Middle frontal gyrus (tissue), 1 donor: Measurements from ENCODE around the gene HLA-DQB1.

Source experiments
- DNase-seq: peaks from one replicate; pipeline ENCODE4 v3.0.0-alpha.2; 2015; ENCODE audit warnings: low spot score; ENCODE audit errors: extremely low spot score

Gene HLA-DQB1

DNA sequence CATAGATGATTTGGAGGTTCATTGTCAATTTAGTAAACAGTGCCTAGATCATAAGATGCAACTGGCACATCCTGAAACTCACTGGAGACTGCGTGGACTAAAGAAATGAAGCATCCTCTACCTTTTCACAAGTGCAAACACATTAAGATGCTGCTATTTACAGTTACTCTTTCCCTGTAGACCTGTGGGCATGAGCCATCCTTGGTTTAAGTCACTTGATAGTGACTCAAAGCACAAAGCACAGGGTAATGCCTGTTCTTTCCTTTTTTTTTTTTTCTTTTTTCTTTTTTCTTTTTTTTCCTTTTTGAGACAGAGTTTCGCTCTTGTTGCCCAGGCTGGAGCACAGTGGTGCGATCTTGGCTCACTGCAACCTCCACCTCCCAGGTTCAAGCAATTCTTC, 39.2 kb downstream of the HLA-DQB1 start:
- no peak for DNase-seq

DNA sequence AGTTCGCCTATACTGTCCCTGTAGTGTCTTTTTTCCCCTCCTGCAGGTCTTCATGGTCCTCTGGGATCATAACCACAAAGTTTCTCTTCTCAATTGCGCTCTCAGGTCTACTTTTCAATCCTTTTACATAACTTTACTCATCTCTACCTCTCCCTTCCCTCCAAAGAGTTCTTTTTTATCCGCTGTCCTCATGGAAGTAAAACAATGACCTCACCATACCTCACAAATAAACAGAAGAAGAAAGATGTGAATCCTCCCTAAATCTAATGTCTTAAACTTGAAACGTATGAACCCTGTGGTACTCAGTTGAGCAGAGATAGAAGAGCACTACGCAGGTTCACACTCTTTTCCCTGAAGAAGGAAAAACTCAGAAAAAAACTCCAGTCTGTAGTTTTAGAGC, 41.3 kb downstream of the HLA-DQB1 start:
- DNase-seq = no peak

DNA sequence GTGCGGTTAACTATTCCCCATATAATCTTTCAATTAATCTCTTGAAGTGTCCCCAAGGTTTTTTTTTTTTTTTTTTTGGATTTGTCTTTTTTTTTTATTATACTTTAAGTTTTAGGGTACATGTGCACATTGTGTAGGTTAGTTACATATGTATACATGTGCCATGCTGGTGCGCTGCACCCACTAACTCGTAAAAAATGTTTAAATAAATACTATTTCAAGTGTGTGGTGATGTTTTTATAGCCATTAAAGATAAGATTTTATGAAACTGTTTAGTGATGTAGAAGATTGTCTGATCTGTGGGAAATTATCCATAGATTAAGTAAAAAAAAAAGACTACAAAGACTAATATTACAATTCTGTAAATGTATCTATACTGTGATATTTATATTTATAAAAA, 41.9 kb downstream of the HLA-DQB1 start:
- no peak for DNase-seq

DNA sequence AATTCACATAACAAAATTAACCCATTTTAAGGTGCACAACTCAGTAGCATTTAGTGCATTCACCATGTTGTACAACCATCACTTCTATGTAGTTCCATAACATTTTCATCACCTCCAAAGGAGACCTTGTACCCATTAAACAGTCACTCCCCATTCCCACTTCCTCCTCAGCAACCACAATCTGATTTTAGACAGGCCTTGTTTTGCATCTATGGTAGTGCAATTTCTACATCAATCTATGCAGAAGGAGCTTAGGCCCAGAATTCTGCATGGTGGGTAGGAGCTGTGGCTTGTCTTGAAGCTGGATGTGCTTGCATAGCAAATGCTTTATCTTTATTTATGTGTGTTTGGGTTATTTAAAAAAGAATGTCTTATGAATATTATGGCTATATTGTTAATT, 42.8 kb downstream of the HLA-DQB1 start:
- no peak for DNase-seq

DNA sequence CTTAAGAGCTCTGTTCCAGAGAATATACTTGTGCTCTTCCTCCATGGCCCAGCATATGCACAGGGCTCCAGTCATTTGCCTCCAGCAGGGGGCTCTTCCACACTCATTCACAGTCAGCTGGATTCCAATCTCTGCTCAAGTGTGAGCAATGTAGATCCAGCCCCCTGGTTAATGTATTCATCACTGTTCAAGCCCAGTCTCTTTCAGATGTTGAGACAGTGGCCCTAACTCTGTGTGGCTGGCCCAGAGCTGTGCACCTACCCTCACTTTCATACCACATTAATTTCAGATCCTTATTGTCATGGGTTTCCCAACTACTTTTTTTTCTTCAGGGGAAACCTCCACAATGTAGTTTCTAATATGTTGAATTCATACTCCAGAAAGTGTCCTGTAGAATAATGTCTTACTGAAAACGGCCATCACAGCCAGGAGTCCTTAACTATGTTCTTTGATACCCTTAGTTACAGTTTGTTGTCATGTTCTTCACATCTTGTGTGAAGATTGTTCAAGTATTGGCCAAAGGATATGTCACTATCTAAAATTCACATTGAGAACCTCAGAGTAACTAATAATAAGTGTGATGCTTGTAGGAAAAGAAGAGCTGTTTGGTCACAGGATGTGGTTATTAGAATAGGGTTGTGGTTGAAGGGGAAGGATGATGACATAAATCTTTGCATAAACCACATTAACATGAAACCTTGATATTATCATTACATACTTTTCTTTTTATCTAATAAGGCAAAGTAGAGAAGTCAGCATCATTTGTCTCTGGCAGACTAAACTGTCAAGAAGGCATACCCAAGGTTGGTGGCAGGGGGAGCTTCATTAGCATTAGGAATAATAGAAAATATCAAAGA, 43.7 kb downstream of the HLA-DQB1 start:
- no peak for DNase-seq

DNA sequence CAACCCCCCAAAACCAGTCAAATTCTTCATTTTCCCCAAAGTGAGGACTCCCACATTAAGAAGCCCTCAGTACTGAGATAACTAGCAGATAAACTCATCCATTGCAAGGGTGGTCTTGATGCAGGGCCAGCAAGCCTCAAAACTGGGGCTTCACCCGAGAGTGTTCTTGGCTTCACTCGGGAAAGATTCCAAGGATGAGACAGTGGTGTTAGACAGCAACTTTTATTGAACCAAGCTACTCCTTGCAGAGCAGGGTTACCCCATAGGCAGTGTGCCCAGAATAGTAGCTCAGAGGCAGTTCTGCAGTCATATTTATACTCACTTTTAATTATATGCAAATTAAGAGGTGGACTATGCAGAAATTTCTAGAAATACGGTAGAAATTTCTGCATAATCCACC, 45.1 kb downstream of the HLA-DQB1 start:
- DNase-seq = no peak

DNA sequence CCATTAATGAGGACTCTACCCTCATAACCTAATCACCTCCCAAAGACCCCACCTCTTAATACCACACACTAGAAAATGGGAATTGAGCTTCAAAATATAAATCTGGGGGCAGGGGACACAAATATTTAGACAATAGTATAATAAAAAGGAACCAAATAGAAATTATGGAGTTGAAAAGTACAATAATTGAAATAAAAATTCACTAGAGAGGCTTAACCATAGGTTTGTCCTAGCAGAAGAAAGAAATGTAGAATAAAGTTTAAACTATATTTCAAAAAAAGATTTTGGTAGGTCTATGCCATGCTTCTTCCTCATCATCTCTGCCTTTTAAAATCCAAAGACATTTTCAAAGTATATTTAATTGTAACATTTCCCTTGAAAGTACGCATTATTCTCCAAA, 48.7 kb downstream of the HLA-DQB1 start:
- no peak for DNase-seq

DNA sequence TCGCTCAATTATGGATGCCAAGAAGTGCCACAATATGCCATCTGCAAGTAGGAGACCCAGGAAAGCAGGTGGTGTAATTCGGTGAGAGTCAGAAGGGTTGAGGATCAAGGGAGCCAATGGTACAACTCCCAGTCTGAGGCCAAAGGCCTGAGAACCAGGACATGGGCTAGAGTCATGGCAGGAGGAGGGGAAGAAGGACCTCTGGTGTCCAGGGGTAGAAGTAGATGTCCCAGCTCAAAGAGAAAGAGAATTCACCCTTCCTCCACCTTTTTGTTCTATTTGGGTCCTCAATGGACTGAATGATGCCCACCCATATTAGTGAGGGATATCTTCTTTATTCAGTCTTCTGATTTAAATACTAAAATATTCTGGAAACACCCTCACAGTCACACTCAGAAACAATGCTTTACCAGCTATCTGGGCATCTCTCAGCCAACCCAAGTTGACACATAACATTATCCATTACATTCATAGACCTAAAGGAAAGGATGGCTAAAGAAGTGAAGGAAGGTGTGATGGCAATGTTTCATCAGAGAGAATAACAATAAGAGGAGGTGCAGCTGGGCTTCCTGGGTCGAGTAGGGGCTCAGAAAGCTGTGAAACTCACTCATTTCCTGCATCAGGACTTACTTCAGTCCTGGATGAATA, 50.4 kb downstream of the HLA-DQB1 start:
- DNase-seq = no peak

DNA sequence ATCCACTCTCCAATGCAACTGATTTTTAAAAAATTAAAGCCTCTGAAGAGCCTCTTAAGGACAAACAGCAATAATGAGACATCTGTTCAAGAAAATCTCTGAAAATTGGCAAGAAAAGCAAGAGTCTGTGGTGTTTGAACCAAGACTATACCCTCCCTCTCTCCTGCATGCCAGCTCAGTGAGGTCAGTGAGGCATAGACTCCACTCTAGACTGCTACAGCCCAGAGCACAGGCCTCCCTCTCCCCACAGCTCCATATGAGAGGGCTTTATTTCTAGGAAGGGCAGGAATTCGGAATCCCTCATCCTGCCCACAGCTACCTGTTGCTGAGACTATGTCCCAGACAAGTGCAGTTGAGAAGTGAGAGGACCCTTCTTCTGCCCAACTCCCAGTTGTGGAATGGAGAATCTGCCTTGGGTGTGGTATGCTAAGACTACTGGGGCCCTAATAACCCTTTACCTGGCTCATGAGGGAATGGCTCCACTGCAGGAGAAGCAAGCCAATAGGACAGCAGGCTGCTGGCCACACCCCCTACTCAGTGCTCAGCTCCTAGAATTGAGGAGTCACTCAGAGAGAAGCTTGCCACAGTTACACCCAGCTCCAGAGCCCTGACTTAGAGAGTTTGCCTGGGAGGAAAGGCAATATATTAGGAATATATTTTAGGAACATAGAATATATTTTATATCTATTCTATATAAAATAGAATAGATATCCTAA, 51.9 kb downstream of the HLA-DQB1 start:
- no peak for DNase-seq

DNA sequence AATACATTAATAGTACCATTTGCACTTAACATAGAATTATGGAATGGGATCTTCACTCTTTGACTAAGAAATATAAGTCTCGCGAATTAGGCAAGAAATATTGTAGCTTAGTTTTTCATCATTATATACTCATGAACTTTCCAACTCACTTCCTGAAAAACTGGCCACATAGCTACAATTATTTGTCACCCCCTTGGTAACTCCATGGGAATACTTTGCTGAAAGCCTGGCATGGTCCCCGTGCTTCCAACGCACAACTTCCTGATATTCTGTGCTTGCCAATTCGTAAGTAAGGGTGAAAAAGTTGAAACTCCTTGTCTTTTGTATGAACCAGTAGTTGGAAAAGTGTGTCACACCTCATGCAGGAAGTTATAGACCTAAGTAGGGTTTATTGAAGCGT, 53.0 kb downstream of the HLA-DQB1 start:
- DNase-seq = no peak

DNA sequence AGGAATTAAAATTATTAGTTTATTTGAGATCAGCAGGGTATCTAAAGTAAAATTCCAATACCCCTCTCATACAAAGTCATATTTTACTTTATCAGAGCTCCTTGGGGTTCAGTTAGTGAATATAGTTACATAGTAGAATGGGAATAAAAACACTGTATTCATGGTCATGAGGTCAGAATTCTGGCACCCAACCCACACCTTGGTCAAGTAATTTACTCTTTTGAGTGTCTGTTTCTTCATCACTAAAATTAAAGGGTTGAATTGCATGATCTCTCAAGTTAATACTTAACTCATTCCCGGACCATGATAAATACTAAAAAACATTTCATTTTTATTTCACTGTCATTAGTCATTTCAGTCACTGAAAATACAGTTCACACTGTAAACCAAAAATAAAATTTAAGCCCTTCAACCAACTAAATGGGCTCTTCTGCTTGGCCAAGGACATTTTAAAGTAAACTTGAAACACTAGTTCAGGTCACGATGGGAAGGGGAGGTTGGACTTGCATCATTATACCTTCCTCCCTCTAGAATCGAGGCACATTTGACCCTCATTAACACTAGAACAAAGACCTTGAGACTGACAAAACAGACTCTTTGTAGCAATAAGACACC, 55.7 kb downstream of the HLA-DQB1 start:
- no peak for DNase-seq

DNA sequence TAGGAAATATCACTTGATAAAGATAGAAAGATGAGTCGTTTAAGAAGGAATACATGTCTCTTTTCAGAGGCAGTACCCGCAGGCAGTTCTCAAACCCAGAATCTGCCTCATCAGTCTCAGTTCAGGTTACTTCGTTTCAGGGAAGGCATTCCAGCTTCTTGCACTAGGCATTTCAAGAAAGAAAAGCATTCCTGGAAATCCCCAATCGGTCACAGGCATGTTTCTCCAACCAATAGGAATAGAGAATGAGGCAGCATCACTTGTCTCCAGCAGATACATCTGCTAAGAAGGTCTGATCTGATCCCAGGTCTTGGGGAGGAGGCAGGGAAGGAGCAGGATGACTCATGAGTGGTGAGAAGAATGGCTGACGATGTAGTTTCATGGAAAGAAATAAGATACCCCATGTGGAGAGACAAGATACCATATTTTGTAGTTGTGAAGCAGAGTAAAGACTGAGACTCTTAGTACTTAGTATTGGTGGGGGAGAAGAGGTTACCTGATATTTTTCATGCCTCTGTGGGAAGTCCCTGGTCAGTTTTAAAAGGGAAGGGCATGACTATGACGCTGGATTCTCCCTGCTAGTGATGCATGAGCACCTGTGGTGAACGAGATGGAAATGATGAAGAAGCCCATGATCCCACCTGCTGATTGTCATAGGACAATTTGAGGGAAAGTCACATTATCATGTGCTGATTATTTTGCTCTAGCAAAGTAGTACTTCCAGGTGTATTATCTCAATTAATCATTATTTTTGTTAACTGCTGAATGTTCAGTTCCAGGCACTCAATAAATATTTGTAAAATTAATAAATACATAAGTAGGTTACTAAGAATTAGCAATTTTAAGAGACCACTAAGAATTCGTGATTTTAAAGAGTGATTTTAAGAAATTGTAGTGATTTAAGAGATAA, 56.5 kb downstream of the HLA-DQB1 start:
- peak; percentile 71 for DNase-seq
